GM21576 (cell line): ENCODE results near the gene GOLGA8H.
"Not testable (repeated sequence)": the region's sequence is repeated elsewhere in the genome, so short reads cannot be mapped to it uniquely, and the experiment has no call there.

Experiments
- ATAC-seq: cut with Tn5 transposase; IDR thresholded peaks from one replicate; pipeline ENCODE4 v1.9.1; 2021; ENCODE audit warnings: mild to moderate bottlenecking, moderate library complexity; ENCODE audit not compliant: unreplicated experiment

Gene GOLGA8H, protein sequence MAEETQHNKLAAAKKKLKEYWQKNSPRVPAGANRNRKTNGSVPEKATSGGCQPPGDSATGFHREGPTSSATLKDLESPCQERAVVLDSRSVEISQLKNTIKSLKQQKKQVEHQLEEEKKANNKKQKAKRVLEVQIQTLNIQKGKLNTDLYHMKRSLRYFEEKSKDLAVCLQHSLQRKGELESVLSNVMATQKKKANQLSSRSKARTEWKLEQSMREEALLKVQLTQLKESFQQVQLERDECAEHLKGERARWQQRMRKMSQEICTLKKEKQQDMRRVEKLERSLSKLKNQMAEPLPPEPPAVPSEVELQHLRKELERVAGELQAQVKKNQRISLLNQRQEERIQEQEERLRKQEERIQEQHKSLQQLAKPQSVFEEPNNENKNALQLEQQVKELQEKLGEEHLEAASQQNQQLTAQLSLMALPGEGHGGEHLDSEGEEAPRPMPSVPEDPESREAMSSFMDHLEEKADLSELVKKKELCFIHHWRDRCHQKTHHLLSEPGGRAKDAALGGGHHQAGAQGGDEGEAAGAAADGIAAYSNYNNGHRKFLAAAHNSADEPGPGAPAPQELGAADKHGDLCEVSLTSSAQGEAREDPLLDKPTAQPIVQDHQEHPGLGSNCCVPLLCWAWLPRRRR

DNA sequence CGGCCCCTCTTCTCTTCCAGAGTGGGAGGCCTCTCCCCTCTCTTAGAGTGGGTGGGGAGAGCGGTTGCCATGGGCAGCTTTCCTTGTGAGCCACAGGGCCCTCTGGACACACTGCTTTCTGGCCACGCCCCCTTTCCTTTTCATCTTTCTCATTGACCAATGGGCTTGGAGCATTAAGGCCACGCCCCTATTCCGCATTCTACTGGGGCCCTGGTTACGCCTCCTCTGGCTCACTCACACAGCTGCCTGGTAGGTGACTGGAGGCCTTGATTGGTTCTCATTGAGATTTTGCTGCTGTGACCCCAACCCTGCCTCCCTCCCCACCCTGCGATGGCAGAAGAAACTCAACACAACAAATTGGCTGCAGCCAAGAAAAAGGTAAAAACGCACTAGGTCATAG is at the start of gene GOLGA8H:
TSS of gene GOLGA8H (plus strand) at position 233 of the 400 bp plus-strand sequence. CDS start at position 331, 98 bp downstream.
- ATAC-seq = not testable (repeated sequence)

DNA sequence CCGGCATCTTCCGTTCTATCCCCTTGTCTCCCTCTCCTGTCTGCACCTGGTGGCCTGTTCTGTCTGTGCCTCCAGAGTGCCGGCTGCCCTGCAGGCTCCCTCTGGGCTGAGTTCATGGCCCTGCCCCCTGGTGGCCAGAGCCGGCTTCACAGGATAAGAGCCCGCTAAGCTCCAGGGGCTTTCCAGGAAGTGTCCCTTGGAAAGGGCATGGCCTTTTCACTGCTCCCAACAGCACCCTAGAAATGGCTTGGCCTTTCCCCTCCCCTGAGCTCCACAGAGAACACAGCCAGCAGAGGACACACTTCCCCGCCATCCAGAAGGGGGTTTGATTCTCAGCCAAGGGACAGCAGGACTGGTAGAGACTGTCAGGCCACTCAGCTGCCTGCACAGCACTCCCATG is 36.9 kb upstream of the GOLGA8H start:
- ATAC-seq = not testable (repeated sequence)

DNA sequence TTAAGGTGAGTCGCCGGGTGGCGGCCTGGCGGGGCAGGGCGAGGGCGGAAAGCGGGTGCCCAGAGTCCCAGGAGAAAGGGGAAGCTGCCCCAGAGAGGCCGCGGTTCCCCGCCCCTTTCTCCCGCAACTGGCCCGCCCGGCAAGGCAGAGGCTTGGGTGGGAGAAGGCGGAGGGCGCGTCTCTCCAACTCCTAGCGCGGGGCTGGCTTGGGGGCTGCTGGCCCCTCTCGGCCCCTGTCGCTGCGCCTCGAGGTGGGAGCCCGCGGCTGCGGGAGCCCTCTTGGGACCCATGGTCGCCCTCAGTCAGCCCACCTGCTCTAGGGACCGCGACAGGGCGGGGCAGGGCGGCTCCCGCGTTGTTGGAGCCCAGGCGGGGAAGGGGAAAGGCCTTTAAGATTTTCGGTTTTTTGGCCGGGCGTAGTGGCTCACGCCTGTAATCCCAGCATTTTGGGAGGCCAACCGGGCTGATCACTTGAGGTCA is 30.8 kb upstream of the GOLGA8H start:
- not testable (repeated sequence) for ATAC-seq

DNA sequence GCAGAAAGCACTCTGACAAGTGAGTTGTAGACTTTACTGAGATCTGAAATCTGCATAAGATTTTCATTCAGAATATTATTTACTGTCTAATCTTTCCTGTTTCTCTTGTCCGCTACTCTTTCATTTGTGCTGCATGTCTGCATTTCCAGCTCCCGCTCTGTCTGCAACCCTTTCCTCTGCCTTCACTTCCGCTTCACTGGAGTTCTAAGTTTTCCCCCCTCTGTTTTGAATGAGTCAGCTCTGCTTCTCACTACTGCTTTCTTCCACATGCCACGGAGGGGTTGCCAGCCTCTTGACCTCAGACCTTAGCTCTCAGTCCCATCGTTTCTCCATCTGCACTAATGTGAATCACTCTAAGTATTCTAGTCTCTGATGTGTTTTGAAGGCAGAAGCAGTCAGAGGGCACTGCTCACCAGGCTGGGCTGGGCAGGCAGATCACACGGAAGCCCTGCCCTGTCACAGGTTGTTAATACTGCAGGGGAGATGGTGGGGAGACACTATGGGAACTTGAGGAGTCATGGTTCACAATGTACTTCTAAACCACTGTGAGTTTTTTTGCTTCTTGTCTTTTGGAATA is 24.3 kb upstream of the GOLGA8H start:
- not testable (repeated sequence) for ATAC-seq

- not testable (repeated sequence) for ATAC-seq
Observed at GRCh38 chr15:30580716-30581115, 23.1 kb upstream of the GOLGA8H start.

GRCh38 chr15:30598953-30599352 is 4.9 kb upstream of the GOLGA8H start:
- not testable (repeated sequence) for ATAC-seq

DNA sequence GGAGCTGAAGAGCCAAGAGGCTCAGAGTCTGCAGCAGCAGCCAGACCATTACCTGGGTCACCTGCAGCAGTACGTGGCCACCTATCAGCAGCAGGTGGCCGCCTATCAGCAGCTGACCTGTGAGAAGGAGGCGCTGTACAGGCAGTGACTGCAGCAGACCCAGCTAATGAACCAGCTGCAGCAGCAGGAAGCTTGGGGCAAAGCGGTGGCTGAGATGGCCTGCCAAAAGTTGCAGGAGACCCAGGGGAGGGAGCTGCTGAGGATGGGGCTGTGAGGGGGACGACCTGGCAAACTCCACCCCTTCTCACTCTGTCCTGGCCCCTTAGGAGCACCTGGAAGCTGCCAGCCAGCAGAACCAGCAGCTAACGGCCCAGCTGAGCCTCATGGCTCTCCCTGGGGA is 8.4 kb downstream of the GOLGA8H start:
- ATAC-seq = not testable (repeated sequence)

GRCh38 chr15:30621342-30621741 is 17.5 kb downstream of the GOLGA8H start:
- not testable (repeated sequence) for ATAC-seq

DNA sequence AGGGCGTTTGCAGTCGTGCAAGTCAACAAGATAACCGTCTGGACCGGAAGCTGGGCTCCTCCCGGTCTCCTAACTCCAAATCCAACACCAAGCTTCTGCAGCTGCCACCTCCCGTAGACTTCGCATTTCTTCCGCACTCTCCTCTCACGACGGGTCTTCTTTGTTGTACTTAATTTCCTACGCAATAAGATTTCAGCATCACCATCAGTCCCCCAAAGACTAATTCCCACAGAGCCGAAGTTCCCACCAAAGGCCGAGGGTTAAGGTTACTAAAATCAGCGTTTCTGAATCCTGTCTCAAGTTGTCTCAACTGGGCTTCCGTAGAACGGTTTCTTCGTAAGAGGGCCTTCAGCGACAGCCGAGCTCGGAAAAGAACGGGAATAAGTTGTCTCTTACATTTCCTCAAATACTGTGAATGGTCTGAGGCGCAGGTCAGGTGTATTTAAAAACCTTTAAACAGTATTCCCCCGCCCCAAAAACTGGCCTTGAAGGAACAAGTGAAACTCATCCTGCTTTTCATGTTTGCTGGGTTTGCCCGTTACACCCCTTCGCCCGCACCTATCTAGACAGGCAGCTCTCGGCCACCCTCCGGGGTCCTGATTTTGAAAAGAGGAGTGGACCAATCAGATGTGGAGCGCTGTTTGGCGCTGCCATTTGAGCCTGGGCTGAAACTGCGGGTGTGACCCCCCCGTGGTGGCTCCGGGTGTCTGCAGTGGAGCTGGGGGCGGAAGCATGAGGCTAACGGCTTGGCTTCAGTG is 21.8 kb downstream of the GOLGA8H start, which contains the start of gene ARHGAP11B:
TSS of gene ARHGAP11B (plus strand) at position 693 of the 758 bp plus-strand sequence.
- ATAC-seq = peak; percentile 93

- not testable (repeated sequence) for ATAC-seq
Observed at GRCh38 chr15:30626194-30626565, 22.4 kb downstream of the GOLGA8H start.

DNA sequence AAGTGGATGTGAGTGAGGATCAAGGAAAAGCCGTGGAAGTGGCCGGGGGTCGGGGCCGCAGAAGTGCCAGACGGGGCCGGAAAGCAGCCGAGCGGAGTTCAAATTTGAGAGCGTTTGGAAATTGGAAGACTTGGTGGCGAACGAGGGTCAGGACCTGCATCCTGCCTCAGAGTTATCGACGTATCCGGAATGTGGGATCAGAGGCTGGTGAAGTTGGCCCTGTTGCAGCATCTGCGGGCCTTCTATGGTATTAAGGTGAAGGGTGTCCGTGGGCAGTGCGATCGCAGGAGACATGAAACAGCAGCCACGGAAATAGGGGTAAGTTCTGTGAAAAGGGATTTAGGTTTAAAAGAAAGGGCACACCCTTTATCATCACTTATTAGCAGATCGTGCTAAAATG is 22.8 kb downstream of the GOLGA8H start:
- not testable (repeated sequence) for ATAC-seq

DNA sequence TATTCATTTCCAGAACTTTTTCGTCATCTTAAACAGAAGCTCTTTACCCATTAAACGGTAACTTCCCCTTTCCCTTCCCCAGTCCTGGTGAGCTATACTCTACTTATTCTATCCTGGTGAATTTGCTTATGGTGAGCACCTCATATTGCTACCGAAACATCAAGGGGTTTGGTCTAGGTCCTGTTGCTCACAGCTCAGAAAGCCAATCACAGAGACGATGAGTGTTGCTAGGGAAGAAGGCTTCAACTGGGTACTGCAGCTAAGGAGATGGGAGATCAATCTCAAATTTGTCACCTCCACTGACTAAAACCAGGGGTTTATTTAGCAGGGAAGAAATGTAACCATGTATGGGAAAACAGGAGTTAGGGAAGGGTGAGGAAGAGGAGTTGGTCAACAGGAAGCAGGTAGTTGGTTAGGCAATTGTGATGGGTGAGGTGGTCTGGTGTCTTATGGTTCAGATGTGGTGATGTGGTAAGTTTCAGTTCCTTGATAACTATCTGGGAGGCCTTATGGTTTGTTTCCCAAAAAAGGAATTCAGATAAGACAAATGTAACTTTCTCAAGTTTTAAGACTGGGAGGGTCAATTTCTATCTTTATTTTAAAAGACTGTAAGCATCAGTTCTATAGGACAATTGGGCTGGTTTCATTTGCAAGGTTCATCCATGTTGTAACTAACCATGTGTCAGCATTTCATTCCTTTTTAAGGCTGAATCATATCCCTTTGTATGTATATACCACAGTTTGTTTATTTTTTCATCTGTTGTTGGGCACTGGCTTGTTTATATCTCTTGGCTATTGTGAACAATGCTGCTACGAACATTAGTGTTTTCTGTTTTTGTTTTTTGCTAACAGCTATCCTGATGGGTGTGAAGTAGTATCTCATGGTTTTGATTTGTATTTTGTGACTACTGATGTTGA is 46.4 kb downstream of the GOLGA8H start:
- ATAC-seq = peak; percentile 83

GRCh38 chr15:30661154-30661553 is 57.3 kb downstream of the GOLGA8H start:
- not testable (repeated sequence) for ATAC-seq
